ENCODE measurements around the gene SLC7A6OS. TPM values are rescaled to one million over a fixed set of nuclear protein-coding genes. Genes with fewer than 3 reads are reported as not detected.

SLC7A6OS gene
- polyA plus RNA-seq, 4 donors: 19.5 to 26.4 (median 23.0) TPM

GRCh38 chr16:68282064-68282452 is 28.7 kb downstream of the SLC7A6OS start:
- DNase-seq (ENCODE audit: low read depth in 4 of 4, low spot score in 2 of 4): no peak

DNA sequence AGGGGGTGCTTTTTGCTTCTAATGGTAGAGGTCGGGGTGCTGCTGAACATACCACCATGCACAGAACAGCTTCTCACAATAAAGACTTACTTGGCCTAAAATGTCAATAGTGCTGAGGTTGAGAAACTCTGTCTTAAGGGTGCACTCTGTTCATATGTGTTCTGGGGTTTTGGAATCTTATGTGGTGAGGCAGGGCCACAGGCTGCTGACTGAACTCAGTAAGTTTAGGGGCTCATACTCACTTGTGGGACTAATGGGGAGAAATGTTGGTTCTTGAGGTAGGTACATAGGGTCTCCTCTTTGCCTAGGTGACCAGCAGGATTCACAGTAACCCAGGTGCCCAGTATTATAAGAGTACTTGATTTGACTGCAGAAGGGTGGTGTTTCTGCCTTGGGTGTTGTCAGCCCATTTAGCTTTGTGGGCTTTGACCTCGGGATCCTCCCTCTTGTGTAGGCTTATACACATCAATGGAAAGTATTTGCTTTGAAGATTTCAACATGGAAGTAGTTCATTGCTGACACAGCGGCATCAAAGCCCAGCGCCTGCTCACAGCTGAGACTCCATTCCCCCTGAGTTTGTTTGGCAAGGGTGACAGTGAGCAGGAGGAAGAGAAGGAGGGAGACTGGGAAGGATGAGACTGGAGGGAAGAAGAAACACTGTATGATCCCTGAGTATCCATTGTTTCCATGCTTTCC is 29.2 kb downstream of the SLC7A6OS start:
- no peak for DNase-seq (ENCODE audit: low read depth in 4 of 4, low spot score in 2 of 4)

DNA sequence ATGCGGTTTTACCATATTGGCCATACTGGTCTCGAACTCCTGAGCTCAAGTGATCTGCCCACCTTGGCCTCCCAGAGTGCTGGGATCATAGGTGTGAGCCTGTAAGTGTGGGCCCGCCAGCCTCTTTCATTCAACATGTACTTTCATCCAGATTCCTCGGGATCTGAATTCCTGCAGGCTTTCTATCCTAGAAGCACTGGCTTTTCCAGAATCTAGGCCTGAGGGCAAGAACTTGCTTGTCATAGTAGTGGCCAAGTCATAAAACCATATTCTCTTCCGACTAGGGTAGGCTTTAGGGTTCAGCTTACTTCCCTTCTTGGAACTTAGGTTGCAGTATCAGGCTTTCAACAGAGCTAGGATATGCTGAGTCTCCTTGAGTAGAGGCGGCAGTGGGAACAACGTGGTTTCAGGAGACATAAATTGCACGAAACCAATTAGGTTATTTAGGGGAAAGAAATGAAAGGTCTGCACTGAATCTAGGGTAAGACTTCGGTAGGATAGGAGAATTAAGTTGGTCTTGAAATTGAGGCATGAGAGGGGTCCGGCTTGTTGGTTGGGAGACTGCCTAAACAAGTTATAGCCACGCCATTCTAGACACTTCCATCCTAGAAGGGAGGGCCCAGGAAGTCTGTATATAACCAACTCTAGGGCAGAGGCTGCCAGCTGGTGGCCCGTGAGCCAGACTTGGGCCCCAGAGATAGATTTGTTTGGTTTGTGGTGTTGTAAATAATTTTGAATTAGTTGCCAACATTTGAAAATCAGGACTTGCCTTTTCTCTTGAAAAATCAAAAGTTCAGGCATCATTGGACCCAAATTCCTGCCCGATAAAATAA is 30.8 kb downstream of the SLC7A6OS start:
- no peak for DNase-seq (ENCODE audit: low read depth in 4 of 4, low spot score in 2 of 4)

DNA sequence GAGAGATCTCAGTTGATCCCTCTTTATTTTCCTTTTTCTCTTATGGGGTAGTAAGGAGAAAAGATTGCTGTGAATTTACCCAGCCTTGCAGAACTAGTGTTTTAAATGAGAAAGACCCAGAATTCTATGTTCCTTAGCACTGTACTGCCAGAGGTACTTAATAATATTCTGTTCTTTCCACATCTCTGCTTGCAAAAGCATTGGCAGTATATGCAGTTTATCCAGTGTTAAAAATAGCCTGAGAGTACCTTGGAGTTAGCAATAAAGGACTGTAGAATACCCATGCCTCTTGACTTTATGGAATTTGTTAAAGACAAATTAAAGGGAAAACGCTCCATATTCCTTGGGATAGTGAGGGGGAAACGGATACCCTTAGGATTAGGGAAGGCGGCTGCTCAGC is 34.5 kb downstream of the SLC7A6OS start:
- no peak for DNase-seq (ENCODE audit: low read depth in 4 of 4, low spot score in 2 of 4)

GRCh38 chr16:68275611-68276191 is 35.0 kb downstream of the SLC7A6OS start:
- no peak for DNase-seq (ENCODE audit: low read depth in 4 of 4, low spot score in 2 of 4)

- DNase-seq (ENCODE audit: low read depth in 4 of 4, low spot score in 2 of 4): no peak
Measured at GRCh38 chr16:68274441-68274840, 36.3 kb downstream of the SLC7A6OS start.

- no peak for DNase-seq (ENCODE audit: low read depth in 4 of 4, low spot score in 2 of 4)
Measured at GRCh38 chr16:68273896-68274295, 36.9 kb downstream of the SLC7A6OS start.

DNA sequence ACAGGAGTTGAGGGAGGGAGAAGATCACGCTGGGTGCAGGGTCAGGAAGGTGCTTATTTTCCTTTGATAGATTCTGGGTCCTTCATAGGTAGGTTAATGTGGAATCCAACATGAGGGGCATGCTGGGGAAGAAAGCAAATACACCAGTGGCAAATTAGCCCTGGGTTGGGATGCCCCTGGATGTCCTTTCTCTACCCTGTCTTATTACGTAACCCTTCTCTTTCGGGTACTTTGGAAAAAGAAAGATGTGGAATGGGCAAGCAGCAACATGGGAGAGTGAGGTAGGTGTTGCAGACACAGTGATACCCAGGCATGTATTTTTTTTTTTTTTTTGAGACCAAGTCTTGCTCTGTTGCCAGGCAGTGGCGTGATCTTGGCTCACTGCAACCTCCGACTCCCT is 37.3 kb downstream of the SLC7A6OS start:
- no peak for DNase-seq (ENCODE audit: low read depth in 4 of 4, low spot score in 2 of 4)

- DNase-seq (ENCODE audit: low read depth in 4 of 4, low spot score in 2 of 4): no peak
Measured at GRCh38 chr16:68272507-68273209, 38.1 kb downstream of the SLC7A6OS start.

- DNase-seq (ENCODE audit: low read depth in 4 of 4, low spot score in 2 of 4): no peak
Measured at GRCh38 chr16:68270353-68270752, 40.4 kb downstream of the SLC7A6OS start.

DNA sequence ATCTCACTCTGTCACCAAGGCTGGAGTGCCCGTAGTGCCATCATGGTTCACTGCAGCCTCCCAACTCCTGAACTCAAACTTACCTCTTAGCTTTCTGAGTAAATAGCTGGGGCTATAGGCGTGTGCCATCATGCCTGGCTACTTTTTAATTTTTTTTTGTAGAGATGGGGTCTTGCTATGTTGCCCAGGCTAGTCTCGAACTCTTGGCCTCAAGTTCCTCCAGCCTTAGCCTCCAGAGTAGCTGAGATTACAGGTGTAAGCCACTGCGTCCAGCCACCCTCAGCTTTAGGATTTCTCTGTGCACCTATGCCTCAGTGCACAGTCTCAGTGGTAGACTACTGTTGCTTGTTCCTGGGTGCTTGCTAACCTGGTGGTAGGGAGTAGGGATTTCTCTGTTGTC is 41.0 kb downstream of the SLC7A6OS start:
- DNase-seq (ENCODE audit: low read depth in 4 of 4, low spot score in 2 of 4): no peak

DNA sequence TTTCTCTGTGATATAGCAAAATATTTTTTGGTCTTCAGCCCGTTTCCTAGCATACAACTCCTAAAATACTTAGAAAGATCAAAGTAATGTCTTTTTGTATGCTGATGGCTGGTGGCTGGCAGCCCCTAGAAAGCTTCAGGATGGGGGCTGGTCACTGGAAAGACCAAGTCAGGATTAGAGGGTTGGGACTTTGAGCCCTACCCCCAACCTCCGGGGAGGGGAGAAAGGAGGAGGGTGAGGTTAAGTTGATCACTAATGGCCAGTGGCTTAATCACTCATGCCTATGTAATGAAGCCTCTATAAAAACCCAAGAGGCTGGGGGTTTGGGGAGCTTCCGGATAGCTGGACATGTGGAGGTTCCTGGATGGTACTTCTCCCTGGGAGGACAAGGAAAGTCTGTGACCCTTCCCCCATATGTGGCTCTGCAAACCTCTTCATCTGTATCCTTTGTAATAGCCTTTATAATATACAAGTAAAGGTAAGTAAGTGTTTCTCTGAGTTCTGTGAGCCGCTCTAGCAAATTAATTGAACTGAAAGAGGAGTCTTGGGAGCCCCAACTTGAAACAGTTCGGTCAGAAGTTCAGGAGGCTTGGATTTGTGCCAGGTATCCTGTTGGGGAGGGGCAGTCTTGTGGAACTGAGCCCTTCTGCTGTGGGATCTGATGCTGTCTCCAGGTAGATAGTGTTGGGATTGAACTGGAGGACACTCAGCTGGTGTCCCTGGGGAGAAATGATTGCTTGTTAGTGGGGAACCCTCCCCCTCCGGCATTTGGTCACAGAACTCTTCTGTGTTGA is 42.9 kb downstream of the SLC7A6OS start:
- no peak for DNase-seq (ENCODE audit: low read depth in 4 of 4, low spot score in 2 of 4)

GRCh38 chr16:68265078-68265920 is 45.4 kb downstream of the SLC7A6OS start:
- no peak for DNase-seq (ENCODE audit: low read depth in 4 of 4, low spot score in 2 of 4)

DNA sequence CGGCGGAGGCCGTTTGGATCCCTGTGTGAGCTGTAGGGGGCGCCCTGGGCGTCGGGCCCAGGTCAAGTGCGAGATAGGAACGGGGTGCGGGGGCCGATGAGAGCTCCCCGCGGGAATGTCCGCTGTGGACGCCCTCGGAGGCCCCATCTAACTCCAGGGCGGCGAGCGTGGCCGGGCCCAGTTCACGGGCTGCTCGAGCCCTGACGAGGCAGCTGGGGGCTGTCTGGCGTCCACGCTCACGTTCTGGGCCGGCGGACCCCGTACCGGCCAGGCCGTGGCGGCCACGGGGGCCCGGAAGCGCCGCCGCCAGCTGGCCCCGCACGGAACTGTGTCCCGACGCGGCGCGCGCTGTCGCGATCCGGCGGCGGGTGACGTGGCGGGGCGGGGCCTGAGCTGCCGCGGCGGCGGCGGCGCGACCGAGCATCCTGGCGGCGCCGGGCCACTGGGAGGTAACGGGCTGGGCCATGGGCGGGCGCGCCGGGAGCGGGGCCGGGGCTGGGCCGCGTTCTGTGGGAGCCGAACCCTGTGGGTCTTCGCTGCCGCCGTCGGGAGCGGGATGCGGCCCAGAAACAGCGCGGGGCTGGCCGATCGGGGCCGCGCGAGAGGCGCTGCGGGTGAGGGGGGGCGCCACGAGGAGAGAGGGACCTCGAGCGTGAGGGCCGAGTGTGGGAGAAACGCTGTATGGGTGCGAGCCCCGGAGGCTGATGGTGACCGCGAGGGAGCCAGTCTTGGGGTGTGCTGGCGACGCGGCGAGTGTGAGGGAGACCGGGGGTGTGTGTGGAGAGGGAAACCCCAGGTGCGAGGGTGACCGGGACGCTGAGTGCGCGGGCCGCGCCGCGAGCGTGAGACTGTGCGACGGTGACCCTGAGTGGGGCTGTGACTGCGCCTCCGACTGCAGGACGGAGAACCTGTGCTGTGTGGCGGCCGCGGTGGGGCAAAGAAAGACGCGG is 46.3 kb downstream of the SLC7A6OS start, which contains the start of gene SLC7A6:
Gene SLC7A6 (plus strand): TSS at position 399 of the 950 bp plus-strand sequence. CDS start 10,201 bp downstream, outside the sequence.
- DNase-seq (ENCODE audit: low read depth in 4 of 4, low spot score in 2 of 4): no peak

DNA sequence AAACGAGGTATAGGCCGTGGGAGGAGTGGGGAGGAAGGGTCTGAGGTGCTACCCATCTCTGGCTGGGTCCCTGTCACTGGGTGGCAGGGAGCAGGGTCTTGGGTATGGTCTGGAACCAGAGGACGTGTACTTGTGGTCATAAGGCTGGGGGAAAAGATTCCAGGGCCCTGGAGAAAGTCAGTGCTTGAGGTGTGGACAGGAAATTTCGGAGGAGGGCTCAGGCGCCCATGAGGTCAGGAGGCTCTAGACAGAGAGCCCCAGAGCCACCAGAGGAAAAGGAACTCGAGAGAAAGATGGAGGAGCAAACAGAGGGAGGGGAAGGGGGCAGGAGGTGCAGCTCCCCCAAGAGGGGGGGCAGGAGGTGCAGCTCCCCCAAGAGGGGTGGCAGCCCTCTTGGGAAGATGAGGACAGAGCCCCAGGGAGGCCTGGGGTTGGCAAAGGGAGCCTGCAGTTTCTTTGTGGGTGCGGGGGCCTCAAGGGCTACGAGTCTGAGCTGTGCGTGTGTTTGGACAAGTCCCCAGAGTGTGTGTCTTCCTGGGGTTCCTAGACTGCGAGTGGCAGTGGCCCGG is 47.1 kb downstream of the SLC7A6OS start:
- no peak for DNase-seq (ENCODE audit: low read depth in 4 of 4, low spot score in 2 of 4)

DNA sequence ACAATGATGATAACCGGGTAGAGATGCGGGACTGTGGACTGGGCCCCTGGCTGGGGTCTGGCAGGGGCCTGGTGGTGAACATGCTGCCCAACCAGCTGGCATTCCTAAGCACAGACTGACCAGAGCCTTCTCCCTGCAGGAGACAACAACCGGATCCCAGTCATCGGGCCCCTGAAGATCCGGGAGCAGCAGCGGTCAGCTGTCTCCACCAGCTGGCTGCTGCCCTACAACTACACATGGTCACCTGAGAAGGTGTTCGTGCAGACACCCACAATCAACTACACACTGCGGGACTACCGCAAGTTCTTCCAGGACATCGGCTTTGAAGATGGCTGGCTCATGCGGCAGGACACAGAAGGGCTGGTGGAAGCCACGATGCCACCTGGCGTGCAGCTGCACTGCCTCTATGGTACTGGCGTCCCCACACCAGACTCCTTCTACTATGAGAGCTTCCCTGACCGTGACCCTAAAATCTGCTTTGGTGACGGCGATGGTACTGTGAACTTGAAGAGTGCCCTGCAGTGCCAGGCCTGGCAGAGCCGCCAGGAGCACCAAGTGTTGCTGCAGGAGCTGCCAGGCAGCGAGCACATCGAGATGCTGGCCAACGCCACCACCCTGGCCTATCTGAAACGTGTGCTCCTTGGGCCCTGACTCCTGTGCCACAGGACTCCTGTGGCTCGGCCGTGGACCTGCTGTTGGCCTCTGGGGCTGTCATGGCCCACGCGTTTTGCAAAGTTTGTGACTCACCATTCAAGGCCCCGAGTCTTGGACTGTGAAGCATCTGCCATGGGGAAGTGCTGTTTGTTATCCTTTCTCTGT is 51.5 kb downstream of the SLC7A6OS start:
- no peak for DNase-seq (ENCODE audit: low read depth in 4 of 4, low spot score in 2 of 4)

Measured in left renal cortex interstitium (tissue), 4 donors.